Stomach (tissue), 4 donors: ENCODE results near the gene PSMB2.

Experiments
- POLR2A ChIP-seq, 4 donors: fragments of 450-650 bp; IDR thresholded peaks; one replicate each; pipeline ENCODE4 v1.6.1; 2016; ENCODE audit warnings: antibody characterized with exemption in 4 of 4, control low read depth in 2 of 4, mild to moderate bottlenecking in 1 of 4, moderate library complexity in 1 of 4
- POLR2AphosphoS5 ChIP-seq, 3 donors: sonication (generic); formaldehyde crosslinking; IDR thresholded peaks; one replicate each; pipeline ENCODE4 v1.6.1; 2016; ENCODE audit warnings: antibody characterized with exemption in 3 of 3
- TF ChIP-seq, protein P1 (sequence below), 7 experiments: fragments of 450-650 bp in 4 of 7; fragments of 200-600 bp in 3 of 7; sonication (generic) in 3 of 7; IDR thresholded peaks; one replicate each; pipeline ENCODE4 v1.5.1; 2016 to 2019; ENCODE audit warnings: antibody characterized with exemption in 7 of 7, control low read depth in 2 of 7, mild to moderate bottlenecking in 1 of 7

DNA sequence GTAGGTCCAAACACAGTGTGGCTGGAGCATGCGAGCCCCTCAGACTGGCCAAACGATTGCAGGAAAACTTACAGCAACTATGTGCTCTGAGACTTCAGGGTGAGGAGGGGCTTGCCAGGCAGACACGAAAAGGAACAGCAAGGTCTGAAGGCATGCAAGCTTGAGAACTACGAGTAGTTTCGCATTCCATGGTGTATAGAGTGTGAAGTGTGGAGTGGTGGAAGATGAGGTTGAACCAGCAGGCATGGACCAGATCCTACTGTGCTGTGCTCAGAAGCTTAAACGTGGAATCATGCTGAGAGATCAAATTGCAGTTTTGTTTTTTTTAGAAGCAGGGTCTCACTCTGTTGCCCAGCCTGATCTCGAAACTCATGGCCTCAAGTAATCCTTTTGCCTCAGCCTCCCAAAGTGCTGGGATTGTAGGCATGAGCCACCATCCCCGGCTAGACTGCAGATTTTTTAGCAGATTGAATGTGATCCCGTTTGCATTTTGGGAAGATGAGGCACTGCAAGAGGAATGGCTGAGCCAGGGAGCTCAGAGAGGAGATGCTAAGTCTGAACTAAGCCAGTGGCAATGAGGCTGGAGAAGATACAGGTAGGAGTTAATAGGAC is 73.3 kb downstream of the PSMB2 start:
- TF ChIP-seq, protein P1, sequence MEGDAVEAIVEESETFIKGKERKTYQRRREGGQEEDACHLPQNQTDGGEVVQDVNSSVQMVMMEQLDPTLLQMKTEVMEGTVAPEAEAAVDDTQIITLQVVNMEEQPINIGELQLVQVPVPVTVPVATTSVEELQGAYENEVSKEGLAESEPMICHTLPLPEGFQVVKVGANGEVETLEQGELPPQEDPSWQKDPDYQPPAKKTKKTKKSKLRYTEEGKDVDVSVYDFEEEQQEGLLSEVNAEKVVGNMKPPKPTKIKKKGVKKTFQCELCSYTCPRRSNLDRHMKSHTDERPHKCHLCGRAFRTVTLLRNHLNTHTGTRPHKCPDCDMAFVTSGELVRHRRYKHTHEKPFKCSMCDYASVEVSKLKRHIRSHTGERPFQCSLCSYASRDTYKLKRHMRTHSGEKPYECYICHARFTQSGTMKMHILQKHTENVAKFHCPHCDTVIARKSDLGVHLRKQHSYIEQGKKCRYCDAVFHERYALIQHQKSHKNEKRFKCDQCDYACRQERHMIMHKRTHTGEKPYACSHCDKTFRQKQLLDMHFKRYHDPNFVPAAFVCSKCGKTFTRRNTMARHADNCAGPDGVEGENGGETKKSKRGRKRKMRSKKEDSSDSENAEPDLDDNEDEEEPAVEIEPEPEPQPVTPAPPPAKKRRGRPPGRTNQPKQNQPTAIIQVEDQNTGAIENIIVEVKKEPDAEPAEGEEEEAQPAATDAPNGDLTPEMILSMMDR (IDR thresholded peaks at IDR 0.05), result no peak
- TF ChIP-seq POLR2AphosphoS5 (IDR thresholded peaks at IDR 0.05) (no peak), POLR2A (IDR thresholded peaks at IDR 0.05) (no peak)
